ENCODE results near the gene DAGLB.

The DAGLB gene

GRCh38 chr7:6399351-6399750 lies 48.4 kb downstream of the DAGLB start:
- TF ChIP-seq GATA3 (IDR thresholded peaks at IDR 0.05; ENCODE audit: low read depth, low read length) (no peak), GATA2 (IDR thresholded peaks at IDR 0.05; ENCODE audit: low read depth, low read length) (no peak)

- TF ChIP-seq GATA3 (IDR thresholded peaks at IDR 0.05; ENCODE audit: low read depth, low read length): no peak
- no peak for TF ChIP-seq GATA2 (IDR thresholded peaks at IDR 0.05; ENCODE audit: low read depth, low read length)
Observed at GRCh38 chr7:6398943-6399342, 48.8 kb downstream of the DAGLB start.

- TF ChIP-seq GATA3 (IDR thresholded peaks at IDR 0.05; ENCODE audit: low read depth, low read length) (no peak), GATA2 (IDR thresholded peaks at IDR 0.05; ENCODE audit: low read depth, low read length) (no peak)
Observed at GRCh38 chr7:6395898-6396595, 51.7 kb downstream of the DAGLB start.

GRCh38 chr7:6394114-6394513 lies 53.6 kb downstream of the DAGLB start:
- TF ChIP-seq GATA3 (IDR thresholded peaks at IDR 0.05; ENCODE audit: low read depth, low read length): no peak
- TF ChIP-seq GATA2 (IDR thresholded peaks at IDR 0.05; ENCODE audit: low read depth, low read length): no peak

GRCh38 chr7:6393667-6394056 lies 54.1 kb downstream of the DAGLB start:
- no peak for TF ChIP-seq GATA3 (IDR thresholded peaks at IDR 0.05; ENCODE audit: low read depth, low read length)
- TF ChIP-seq GATA2 (IDR thresholded peaks at IDR 0.05; ENCODE audit: low read depth, low read length): no peak

GRCh38 chr7:6392712-6393666 lies 54.8 kb downstream of the DAGLB start:
- TF ChIP-seq GATA2 (IDR thresholded peaks at IDR 0.05; ENCODE audit: low read depth, low read length) (no peak), GATA3 (IDR thresholded peaks at IDR 0.05; ENCODE audit: low read depth, low read length) (no peak)

GRCh38 chr7:6389728-6390127 lies 58.0 kb downstream of the DAGLB start:
- TF ChIP-seq GATA2 (IDR thresholded peaks at IDR 0.05; ENCODE audit: low read depth, low read length): no peak
- TF ChIP-seq GATA3 (IDR thresholded peaks at IDR 0.05; ENCODE audit: low read depth, low read length): no peak

GRCh38 chr7:6387734-6388294 lies 59.9 kb downstream of the DAGLB start:
- TF ChIP-seq GATA3 (IDR thresholded peaks at IDR 0.05; ENCODE audit: low read depth, low read length) (no peak), GATA2 (IDR thresholded peaks at IDR 0.05; ENCODE audit: low read depth, low read length) (no peak)

GRCh38 chr7:6386779-6387178 lies 61.0 kb downstream of the DAGLB start:
- TF ChIP-seq GATA2 (IDR thresholded peaks at IDR 0.05; ENCODE audit: low read depth, low read length): no peak
- no peak for TF ChIP-seq GATA3 (IDR thresholded peaks at IDR 0.05; ENCODE audit: low read depth, low read length)

- TF ChIP-seq GATA3 (IDR thresholded peaks at IDR 0.05; ENCODE audit: low read depth, low read length): no peak
- TF ChIP-seq GATA2 (IDR thresholded peaks at IDR 0.05; ENCODE audit: low read depth, low read length): no peak
Observed at GRCh38 chr7:6385909-6386560, 61.7 kb downstream of the DAGLB start.

GRCh38 chr7:6385110-6385781 lies 62.5 kb downstream of the DAGLB start:
- TF ChIP-seq GATA2 (IDR thresholded peaks at IDR 0.05; ENCODE audit: low read depth, low read length) (no peak), GATA3 (IDR thresholded peaks at IDR 0.05; ENCODE audit: low read depth, low read length) (no peak)

GRCh38 chr7:6384327-6384726 lies 63.4 kb downstream of the DAGLB start:
- TF ChIP-seq GATA2 (IDR thresholded peaks at IDR 0.05; ENCODE audit: low read depth, low read length) (no peak), GATA3 (IDR thresholded peaks at IDR 0.05; ENCODE audit: low read depth, low read length) (no peak)

- TF ChIP-seq GATA3 (IDR thresholded peaks at IDR 0.05; ENCODE audit: low read depth, low read length) (no peak), GATA2 (IDR thresholded peaks at IDR 0.05; ENCODE audit: low read depth, low read length) (no peak)
Observed at GRCh38 chr7:6382817-6383216, 64.9 kb downstream of the DAGLB start.
